PC-3 (cell line): Measurements from ENCODE around the gene PFKFB4. TPM values are rescaled to one million over a fixed set of nuclear protein-coding genes. Genes with fewer than 3 reads are reported as not detected.

ENCODE experiments used
- ATAC-seq: fragments of 200-7000 bp; cut with Tn5 transposase; 2 replicates; pipeline ENCODE4 v1.9.1; 2020; ENCODE audit warnings: mild to moderate bottlenecking, moderate library complexity
- BruUV-seq: library from RNA; stranded (reverse); fragments of 400-500 nt; replicated peaks from 2 replicates; lab custom pipeline; 2021; lab: Mats Ljungman, UMichigan
- CTCF ChIA-PET: fragments of 300-600 bp; sonication (Branson Sonifier 250); formaldehyde crosslinking; loops from one replicate; lab custom pipeline; 2022; ENCODE audit warnings: antibody characterized with exemption; lab: Charles Lee
- POLR2A ChIA-PET: fragments of 300-600 bp; sonication (Branson Sonifier 250); formaldehyde crosslinking; loops from one replicate; lab custom pipeline; 2022; ENCODE audit warnings: antibody characterized with exemption; ENCODE audit not compliant: unreplicated experiment; lab: Charles Lee
- DNase-seq: peaks from one replicate; pipeline ENCODE4 v3.0.0-alpha.2; 2015
- H2AFZ ChIP-seq: fragments of 300-600 bp; sonication (generic); 2 replicates; pipeline ENCODE4 v1.6.0; 2016; ENCODE audit warnings: antibody characterized with exemption, low read length
- H3F3A ChIP-seq: fragments of 300-600 bp; sonication (generic); one replicate; pipeline ENCODE4 v1.6.0; 2017; ENCODE audit warnings: antibody characterized with exemption, low read length, control low read depth, mild to moderate bottlenecking; ENCODE audit not compliant: unreplicated experiment
- H3K27ac ChIP-seq: fragments of 300-600 bp; sonication (generic); 2 replicates; pipeline ENCODE4 v1.5.1; 2016; ENCODE audit warnings: mild to moderate bottlenecking, low read length
- H3K27me3 ChIP-seq: fragments of 300-600 bp; sonication (generic); 2 replicates; pipeline ENCODE4 v1.6.1; 2016; ENCODE audit warnings: low read length, mixed read lengths
- H3K36me3 ChIP-seq: fragments of 300-600 bp; sonication (generic); 2 replicates; pipeline ENCODE4 v1.6.1; 2016; ENCODE audit warnings: low read depth, mixed run types, low read length, mixed read lengths
- H3K4me1 ChIP-seq: fragments of 300-600 bp; sonication (generic); 2 replicates; pipeline ENCODE4 v1.5.1; 2016; ENCODE audit warnings: low read length; ENCODE audit not compliant: insufficient read depth
- H3K4me2 ChIP-seq: fragments of 300-600 bp; sonication (generic); 2 replicates; pipeline ENCODE4 v1.6.0; 2016; ENCODE audit warnings: low read length
- H3K4me3 ChIP-seq: fragments of 300-600 bp; sonication (generic); 2 replicates; pipeline ENCODE4 v1.5.1; 2016; ENCODE audit warnings: mild to moderate bottlenecking, low read length, mixed read lengths
- H3K79me2 ChIP-seq: fragments of 300-600 bp; sonication (generic); 2 replicates; pipeline ENCODE4 v1.6.1; 2017; ENCODE audit warnings: low read length, mixed read lengths
- H3K9ac ChIP-seq: fragments of 300-600 bp; sonication (generic); 2 replicates; pipeline ENCODE4 v1.6.0; 2016; ENCODE audit warnings: mild to moderate bottlenecking, low read length
- H3K9me2 ChIP-seq: fragments of 300-600 bp; sonication (generic); replicated peaks from 2 replicates; pipeline ENCODE4 v1.6.1; 2016; ENCODE audit warnings: mixed run types, low read length, mixed read lengths
- H3K9me3 ChIP-seq: fragments of 300-600 bp; sonication (generic); 2 replicates; pipeline ENCODE4 v1.6.1; 2016; ENCODE audit warnings: low read length, mixed read lengths
- H4K20me1 ChIP-seq: fragments of 300-600 bp; sonication (generic); 2 replicates; pipeline ENCODE4 v1.6.1; 2016; ENCODE audit warnings: low read length, mixed read lengths
- CTCF ChIP-seq: fragments of 300-600 bp; sonication (generic); conservative IDR thresholded peaks from 2 replicates; pipeline ENCODE4 v1.5.1; 2017; ENCODE audit warnings: antibody characterized with exemption, low read depth, mild to moderate bottlenecking, low read length
- EZH2 ChIP-seq: fragments of 300-600 bp; sonication (generic); IDR thresholded peaks from one replicate; pipeline ENCODE4 v1.6.1; 2017; ENCODE audit warnings: antibody characterized with exemption, mild to moderate bottlenecking, low read length; ENCODE audit not compliant: unreplicated experiment
- EZH2phosphoT487 ChIP-seq: fragments of 300-600 bp; sonication (generic); IDR thresholded peaks from 2 replicates; pipeline ENCODE4 v1.6.1; 2018; ENCODE audit warnings: mild to moderate bottlenecking, antibody characterized with exemption, low read length, borderline replicate concordance
- intact Hi-C: fragments of 100-400 bp; cut with micrococcal nuclease; formaldehyde crosslinking; loops from 2 replicates; pipeline ENCODE4 v1.9.0; 2023
- total RNA-seq: library from RNA; depleted of rRNA; stranded (reverse); fragments of >200 nt; gene quantifications from 2 replicates; pipeline ENCODE4 v1.2.3, GENCODE V29; 2014

Gene PFKFB4
- total RNA-seq, 1 experiment from 2014 or later, result 33.5 TPM

DNA sequence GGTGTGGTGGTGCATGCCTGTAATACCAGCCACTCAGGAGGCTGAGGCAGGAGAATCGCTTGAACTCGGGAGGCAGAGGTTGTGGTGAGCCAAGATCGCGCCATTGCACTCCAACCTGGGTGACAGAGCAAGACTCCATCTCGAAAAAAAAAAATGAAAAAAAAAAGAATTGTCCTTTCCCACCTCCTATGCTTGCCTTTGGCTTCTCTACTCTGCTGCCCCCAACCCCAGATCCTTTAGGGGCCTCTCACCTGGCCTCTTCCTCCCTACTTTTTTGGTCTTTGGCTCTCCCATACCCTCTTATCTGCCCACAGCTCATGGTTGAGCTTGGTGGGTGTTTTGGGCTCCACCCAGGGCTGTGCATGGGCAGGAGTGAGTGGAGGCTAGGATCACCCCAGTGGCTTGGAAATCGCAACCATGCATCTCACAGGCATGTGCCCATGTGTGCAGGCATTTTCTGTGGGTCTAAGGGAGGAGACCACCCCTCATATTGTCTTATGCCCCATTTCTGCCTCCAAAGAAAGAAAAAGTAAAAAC lies 50.6 kb downstream of the PFKFB4 start:
- H3K9me2 ChIP-seq, result no peaks in the 10 kb centered on the region
- no peaks in the 10 kb centered on the region for H3K9me3 ChIP-seq
- no peak overlapping the region for H3K9ac ChIP-seq
- no peak overlapping the region for H3K4me2 ChIP-seq
- no peaks in the 10 kb centered on the region for H3K36me3 ChIP-seq
- intact Hi-C loops, result loop anchor here (2.0 kb wide), 2 partner anchors 33 to 43 kb away; no protein-coding TSS in a partner anchor
- H3K4me1 ChIP-seq, result peaks cover 60% of the 10 kb centered on the region
- ChIA-PET CTCF (no interaction called here), POLR2A (no interaction called here)
- no TSS peak for BruUV-seq
- H3K4me3 ChIP-seq, result no peak overlapping the region
- H4K20me1 ChIP-seq, result no peaks in the 10 kb centered on the region
- peaks cover 5% of the 10 kb centered on the region for H3F3A ChIP-seq
- H3K27ac ChIP-seq, result peak overlapping the region; percentile 97; the same call in 1 of the 2 replicates
- H2AFZ ChIP-seq, result no peak overlapping the region
- ATAC-seq (no peak), DNase-seq (peak; percentile 0)
- H3K27me3 ChIP-seq, result no peaks in the 10 kb centered on the region
- H3K79me2 ChIP-seq, result peaks cover 28% of the 10 kb centered on the region
- TF ChIP-seq CTCF (no peak), EZH2 (no peak), EZH2phosphoT487 (no peak)

DNA sequence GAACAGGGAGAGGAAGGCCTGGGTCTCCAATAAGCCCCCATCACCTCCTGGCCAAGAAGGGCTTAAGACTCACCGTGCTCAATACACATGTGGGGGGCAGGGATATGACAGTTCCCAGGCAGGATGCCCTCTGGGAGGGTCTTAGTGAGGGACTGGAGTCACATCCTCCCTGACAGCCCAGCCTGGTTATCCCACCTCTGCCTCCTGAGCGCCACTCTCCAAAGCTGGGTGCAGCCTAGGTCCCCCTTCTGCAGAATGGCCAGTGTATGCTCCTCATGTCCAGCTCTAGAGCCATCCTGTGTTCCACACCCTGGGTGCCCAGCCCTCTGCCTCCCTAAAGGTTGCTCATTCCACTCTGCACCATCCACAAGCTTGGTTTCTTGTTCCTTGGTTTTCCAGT lies 51.5 kb downstream of the PFKFB4 start:
- POLR2A ChIA-PET, result no interaction called here
- peak overlapping the region; percentile 64 for H3K27ac ChIP-seq
- no peaks in the 10 kb centered on the region for H3K27me3 ChIP-seq
- DNase-seq, result no peak
- ATAC-seq, result no peak
- no peaks in the 10 kb centered on the region for H3K9me3 ChIP-seq
- H2AFZ ChIP-seq, result no peak overlapping the region
- H3K9me2 ChIP-seq, result no peaks in the 10 kb centered on the region
- no peak overlapping the region for H3K4me3 ChIP-seq
- no peak for TF ChIP-seq EZH2phosphoT487
- TF ChIP-seq EZH2, result no peak
- TF ChIP-seq CTCF, result no peak
- no peak overlapping the region for H3K9ac ChIP-seq
- H3F3A ChIP-seq, result peaks cover 5% of the 10 kb centered on the region
- no peaks in the 10 kb centered on the region for H3K36me3 ChIP-seq
- H3K79me2 ChIP-seq, result peaks cover 30% of the 10 kb centered on the region
- CTCF ChIA-PET, result no interaction called here
- peaks cover 66% of the 10 kb centered on the region for H3K4me1 ChIP-seq
- no TSS peak for BruUV-seq
- H3K4me2 ChIP-seq, result peak overlapping the region; percentile 97
- no peaks in the 10 kb centered on the region for H4K20me1 ChIP-seq
- intact Hi-C loops, result no loop called here
